PFSK-1 (cell line): Measurements from ENCODE around the gene LDB2.

ENCODE experiments used
- FOXP2 ChIP-seq: optimal IDR thresholded peaks from 2 replicates; pipeline ENCODE3; 2011; ENCODE audit warnings: borderline replicate concordance, control low read depth, inconsistent platforms; ENCODE audit not compliant: insufficient read depth; ENCODE audit errors: extremely low read length, extremely low read depth
- POLR2AphosphoS5 ChIP-seq: IDR thresholded peaks from 2 replicates; pipeline ENCODE4 v1.6.1; 2012; ENCODE audit warnings: low read depth, mild to moderate bottlenecking, control low read depth, low read length, moderate library complexity
- TF ChIP-seq, protein P1 (sequence below), 2 experiments: IDR thresholded peaks; 2 replicates each; pipeline versions ENCODE4 v1.6.1 to v1.8.0; 2011 to 2012; ENCODE audit warnings: low read depth in 2 of 2, low read length in 2 of 2, control low read depth in 1 of 2, inconsistent platforms in 1 of 2, mild to moderate bottlenecking in 1 of 2, moderate library complexity in 1 of 2; ENCODE audit not compliant: insufficient read depth in 1 of 2

DNA sequence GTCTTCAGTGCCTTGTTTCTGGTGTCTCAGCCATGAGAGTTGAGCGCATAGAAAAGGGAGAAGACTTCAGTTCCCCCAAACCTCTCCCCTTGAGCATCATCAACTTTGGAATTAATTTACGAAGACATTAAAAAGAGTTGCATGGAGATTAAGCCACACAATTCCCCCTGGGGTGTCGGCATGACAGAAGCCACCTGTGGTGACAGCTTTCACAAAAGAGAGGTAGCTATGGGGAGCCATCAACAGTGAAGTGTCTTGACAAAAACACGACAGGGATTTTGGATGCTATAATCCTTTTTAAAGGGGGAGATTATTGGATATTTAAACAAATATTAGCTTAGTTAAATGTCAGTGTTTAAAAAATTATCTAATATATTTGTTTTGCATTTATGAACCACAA lies 307.6 kb downstream of the LDB2 start:
- TF ChIP-seq, protein P1, sequence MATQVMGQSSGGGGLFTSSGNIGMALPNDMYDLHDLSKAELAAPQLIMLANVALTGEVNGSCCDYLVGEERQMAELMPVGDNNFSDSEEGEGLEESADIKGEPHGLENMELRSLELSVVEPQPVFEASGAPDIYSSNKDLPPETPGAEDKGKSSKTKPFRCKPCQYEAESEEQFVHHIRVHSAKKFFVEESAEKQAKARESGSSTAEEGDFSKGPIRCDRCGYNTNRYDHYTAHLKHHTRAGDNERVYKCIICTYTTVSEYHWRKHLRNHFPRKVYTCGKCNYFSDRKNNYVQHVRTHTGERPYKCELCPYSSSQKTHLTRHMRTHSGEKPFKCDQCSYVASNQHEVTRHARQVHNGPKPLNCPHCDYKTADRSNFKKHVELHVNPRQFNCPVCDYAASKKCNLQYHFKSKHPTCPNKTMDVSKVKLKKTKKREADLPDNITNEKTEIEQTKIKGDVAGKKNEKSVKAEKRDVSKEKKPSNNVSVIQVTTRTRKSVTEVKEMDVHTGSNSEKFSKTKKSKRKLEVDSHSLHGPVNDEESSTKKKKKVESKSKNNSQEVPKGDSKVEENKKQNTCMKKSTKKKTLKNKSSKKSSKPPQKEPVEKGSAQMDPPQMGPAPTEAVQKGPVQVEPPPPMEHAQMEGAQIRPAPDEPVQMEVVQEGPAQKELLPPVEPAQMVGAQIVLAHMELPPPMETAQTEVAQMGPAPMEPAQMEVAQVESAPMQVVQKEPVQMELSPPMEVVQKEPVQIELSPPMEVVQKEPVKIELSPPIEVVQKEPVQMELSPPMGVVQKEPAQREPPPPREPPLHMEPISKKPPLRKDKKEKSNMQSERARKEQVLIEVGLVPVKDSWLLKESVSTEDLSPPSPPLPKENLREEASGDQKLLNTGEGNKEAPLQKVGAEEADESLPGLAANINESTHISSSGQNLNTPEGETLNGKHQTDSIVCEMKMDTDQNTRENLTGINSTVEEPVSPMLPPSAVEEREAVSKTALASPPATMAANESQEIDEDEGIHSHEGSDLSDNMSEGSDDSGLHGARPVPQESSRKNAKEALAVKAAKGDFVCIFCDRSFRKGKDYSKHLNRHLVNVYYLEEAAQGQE (IDR thresholded peaks at IDR 0.05; ENCODE audit: insufficient read depth in 1 of 2, low read depth in 2 of 2, low read length in 2 of 2), result no peak
- TF ChIP-seq POLR2AphosphoS5, result no peak
- no peak for TF ChIP-seq FOXP2
